Measurements from ENCODE around the gene ARAP2.

Gene ARAP2

DNA sequence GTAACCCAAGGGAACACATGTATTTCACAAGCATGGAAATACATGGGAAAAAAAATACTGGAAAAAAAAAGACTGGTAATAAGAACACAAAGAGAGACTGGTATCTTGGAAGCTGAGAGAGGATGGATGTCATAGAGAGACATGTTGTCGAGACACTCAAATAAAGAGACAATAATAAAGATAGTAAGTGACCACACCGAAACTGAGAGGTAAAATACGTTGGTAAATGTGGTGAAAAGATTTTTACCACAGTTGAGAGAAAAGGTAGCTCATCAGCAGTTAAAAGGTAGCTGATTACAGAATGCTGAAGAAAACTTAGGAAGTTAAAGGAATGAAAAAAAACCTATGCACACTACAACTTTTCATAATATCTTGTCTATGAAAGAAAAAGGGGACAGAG is 81.1 kb downstream of the ARAP2 start:
- no peak overlapping the region for H3K4me3 ChIP-seq (ENCODE audit: low read depth, low read length)
- TF ChIP-seq, protein P1, sequence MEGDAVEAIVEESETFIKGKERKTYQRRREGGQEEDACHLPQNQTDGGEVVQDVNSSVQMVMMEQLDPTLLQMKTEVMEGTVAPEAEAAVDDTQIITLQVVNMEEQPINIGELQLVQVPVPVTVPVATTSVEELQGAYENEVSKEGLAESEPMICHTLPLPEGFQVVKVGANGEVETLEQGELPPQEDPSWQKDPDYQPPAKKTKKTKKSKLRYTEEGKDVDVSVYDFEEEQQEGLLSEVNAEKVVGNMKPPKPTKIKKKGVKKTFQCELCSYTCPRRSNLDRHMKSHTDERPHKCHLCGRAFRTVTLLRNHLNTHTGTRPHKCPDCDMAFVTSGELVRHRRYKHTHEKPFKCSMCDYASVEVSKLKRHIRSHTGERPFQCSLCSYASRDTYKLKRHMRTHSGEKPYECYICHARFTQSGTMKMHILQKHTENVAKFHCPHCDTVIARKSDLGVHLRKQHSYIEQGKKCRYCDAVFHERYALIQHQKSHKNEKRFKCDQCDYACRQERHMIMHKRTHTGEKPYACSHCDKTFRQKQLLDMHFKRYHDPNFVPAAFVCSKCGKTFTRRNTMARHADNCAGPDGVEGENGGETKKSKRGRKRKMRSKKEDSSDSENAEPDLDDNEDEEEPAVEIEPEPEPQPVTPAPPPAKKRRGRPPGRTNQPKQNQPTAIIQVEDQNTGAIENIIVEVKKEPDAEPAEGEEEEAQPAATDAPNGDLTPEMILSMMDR (IDR thresholded peaks at IDR 0.05; ENCODE audit: control insufficient read depth, extremely low read depth, insufficient read depth): no peak
- no peak for DNase-seq (ENCODE audit: low read depth)

DNA sequence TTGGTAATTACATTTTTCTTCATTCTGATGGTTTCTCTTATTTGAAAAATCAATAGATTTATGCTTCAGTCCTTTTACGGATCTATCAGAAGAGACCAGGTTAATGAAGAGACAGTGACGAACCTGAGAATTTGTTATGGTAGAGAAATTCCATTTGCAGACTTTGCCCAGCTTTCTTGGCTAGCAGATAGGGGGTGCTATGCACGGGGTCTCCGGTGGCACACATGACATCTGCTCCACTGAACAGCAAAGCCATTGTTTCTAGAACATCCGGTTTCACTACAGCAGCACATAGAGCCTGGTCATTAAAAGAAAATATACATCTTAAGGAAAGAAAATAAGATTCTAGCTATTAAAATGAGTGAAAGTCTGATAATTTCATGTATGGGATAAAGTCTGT is 85.1 kb downstream of the ARAP2 start:
- no peak for DNase-seq (ENCODE audit: low read depth)
- H3K4me3 ChIP-seq (ENCODE audit: low read depth, low read length): no peak overlapping the region
- TF ChIP-seq, protein P1 (IDR thresholded peaks at IDR 0.05; ENCODE audit: control insufficient read depth, extremely low read depth, insufficient read depth): no peak

DNA sequence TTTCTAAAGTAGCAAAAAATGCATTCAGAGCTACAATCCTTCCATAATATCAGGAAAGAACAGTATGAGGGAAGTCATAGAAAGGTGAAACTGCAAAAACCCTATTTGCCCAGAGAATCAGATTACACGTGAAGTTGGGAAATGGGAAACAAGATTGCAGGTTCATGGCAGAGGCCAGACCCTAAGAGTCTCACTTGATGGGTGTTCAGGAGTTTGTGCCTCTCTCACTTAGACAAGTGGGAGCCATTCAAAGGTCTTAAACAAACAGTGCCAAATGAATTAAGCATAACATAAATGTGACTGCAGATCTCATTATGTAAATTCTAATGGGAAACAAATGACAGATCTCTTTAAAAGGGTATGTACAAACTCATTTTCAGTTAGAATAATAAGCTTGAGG is 91.6 kb downstream of the ARAP2 start:
- DNase-seq (ENCODE audit: low read depth): no peak
- TF ChIP-seq, protein P1 (IDR thresholded peaks at IDR 0.05; ENCODE audit: control insufficient read depth, extremely low read depth, insufficient read depth): no peak
- H3K4me3 ChIP-seq (ENCODE audit: low read depth, low read length): no peak overlapping the region

DNA sequence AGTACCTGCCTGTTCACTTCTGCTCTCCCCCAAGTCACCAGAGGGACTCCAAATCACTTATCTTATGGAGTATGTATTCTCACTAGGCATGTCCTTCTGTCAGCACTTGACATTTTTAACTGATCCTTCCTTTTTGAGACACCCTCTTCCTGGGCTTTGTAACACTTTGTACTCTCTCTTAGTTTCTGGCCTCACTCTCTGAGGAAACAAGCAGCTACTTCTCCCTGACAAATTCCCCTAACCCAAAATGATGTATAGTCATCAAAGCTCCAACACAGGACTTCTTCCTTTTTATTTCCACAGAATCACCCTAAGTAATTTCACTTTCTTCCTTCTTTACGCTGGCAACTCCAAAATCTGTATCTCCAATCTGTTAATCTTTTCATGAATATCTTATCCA is 101.8 kb downstream of the ARAP2 start:
- TF ChIP-seq, protein P1 (IDR thresholded peaks at IDR 0.05; ENCODE audit: control insufficient read depth, extremely low read depth, insufficient read depth): no peak
- DNase-seq (ENCODE audit: low read depth): no peak
- no peak overlapping the region for H3K4me3 ChIP-seq (ENCODE audit: low read depth, low read length)

DNA sequence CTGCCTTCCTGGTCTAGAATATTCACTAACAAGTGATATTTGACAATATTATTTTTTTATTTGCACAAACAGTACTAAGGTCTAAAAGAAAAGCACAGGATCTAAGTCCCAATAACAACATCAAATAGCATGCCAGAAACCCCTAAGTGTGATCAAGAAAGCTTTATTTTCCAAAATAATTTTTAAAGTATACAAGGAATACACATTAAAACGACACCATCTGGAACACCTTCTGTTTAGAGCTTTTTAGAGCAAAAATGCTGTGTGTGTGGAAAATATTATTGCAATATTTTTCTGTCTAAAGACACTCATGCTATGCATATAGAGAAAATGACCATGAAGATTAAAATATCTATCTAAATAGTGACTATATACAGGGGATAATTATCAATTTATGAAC is 103.1 kb downstream of the ARAP2 start:
- H3K4me3 ChIP-seq (ENCODE audit: low read depth, low read length): no peak overlapping the region
- TF ChIP-seq, protein P1 (IDR thresholded peaks at IDR 0.05; ENCODE audit: control insufficient read depth, extremely low read depth, insufficient read depth): no peak
- DNase-seq (ENCODE audit: low read depth): no peak

DNA sequence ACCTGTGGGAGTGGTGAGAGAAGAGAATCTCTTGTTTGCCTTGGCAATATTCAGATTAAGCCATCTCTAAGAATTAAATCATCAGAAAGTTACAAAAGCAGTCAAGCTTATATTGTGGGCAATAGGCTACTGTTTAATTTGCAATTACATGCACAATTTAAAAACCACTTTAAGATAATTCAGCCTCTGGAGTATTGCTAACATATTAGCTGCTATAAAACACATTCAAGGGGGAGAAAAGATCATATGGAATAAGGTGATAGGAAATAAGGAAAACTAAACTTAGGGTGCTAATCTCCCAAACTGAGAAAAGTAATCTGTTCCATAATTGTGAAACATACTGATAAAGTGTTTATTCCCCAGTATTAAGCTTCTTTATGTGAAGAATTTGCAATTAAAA is 103.9 kb downstream of the ARAP2 start:
- DNase-seq (ENCODE audit: low read depth): no peak
- TF ChIP-seq, protein P1 (IDR thresholded peaks at IDR 0.05; ENCODE audit: control insufficient read depth, extremely low read depth, insufficient read depth): no peak
- H3K4me3 ChIP-seq (ENCODE audit: low read depth, low read length): no peak overlapping the region

DNA sequence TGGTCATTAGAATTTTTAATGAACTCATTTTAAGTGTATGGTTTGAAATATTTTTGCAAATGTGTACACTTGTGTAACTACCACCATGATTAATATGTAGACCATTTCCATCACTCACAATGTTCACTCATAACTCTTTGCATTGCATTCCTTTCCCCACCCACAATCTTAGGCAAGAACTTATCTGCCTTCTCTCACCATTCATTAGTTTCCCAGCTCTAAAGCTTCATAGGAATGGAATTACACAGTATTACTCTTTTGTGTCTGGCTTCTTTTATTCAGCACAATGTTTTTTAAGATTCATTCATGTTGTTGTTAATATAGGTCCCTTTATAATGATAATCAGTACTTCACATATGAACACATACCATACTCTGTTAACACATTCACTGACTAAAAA is 106.1 kb downstream of the ARAP2 start:
- TF ChIP-seq, protein P1 (IDR thresholded peaks at IDR 0.05; ENCODE audit: control insufficient read depth, extremely low read depth, insufficient read depth): no peak
- DNase-seq (ENCODE audit: low read depth): no peak
- H3K4me3 ChIP-seq (ENCODE audit: low read depth, low read length): no peak overlapping the region

All from LNCaP clone FGC (cell line).